CD4-positive, alpha-beta memory T cell (primary cell): ENCODE results near the gene DTX3L. TPM values are rescaled to one million over a fixed set of nuclear protein-coding genes. Genes with fewer than 3 reads are reported as not detected.
A peak's percentile ranks its signal among the peaks of the same experiment; 100 is the strongest.

Experiments
- CTCF ChIA-PET: fragments of 350-600 bp; sonication (Branson Sonifier 250); formaldehyde crosslinking; loops from one replicate; lab custom pipeline; 2021; ENCODE audit warnings: inconsistent platforms; ENCODE audit not compliant: partially characterized antibody; lab: Charles Lee
- POLR2A ChIA-PET: fragments of 350-600 bp; sonication (Branson Sonifier 250); formaldehyde crosslinking; loops from one replicate; lab custom pipeline; 2021; ENCODE audit not compliant: partially characterized antibody; lab: Charles Lee
- DNase-seq, 5 donors: peaks; one replicate each; pipeline versions ENCODE4 v3.0.0 to v3.0.0-alpha.2; 2020 to 2022; ENCODE audit warnings: mixed read lengths in 1 of 5
- H3K27ac ChIP-seq: one replicate; pipeline ENCODE4 v1.7.0; 2013; ENCODE audit warnings: low read depth, low read length
- H3K27me3 ChIP-seq: 2 replicates; pipeline ENCODE4 v1.7.0; 2013; ENCODE audit warnings: mild to moderate bottlenecking, low read length, moderate library complexity; ENCODE audit not compliant: insufficient read depth
- H3K36me3 ChIP-seq: 2 replicates; pipeline ENCODE4 v1.7.0; 2013; ENCODE audit warnings: mild to moderate bottlenecking, low read length, moderate library complexity; ENCODE audit not compliant: insufficient read depth
- H3K4me1 ChIP-seq: 2 replicates; pipeline ENCODE4 v1.7.0; 2013; ENCODE audit warnings: mild to moderate bottlenecking, low read length, moderate library complexity; ENCODE audit not compliant: insufficient read depth
- H3K4me3 ChIP-seq, 2 donors: one replicate each; pipeline ENCODE4 v1.7.0; 2013; ENCODE audit warnings: low read length in 2 of 2, mild to moderate bottlenecking in 1 of 2
- H3K9me3 ChIP-seq, 2 donors: one replicate each; pipeline ENCODE4 v1.7.0; 2013; ENCODE audit warnings: low read length in 2 of 2, control low read depth in 1 of 2; ENCODE audit not compliant: control insufficient read depth in 1 of 2
- H3K27ac Mint-ChIP-seq, 7 donors: one replicate each; pipeline ENCODE4 v1.8.0; 2020 to 2021; ENCODE audit warnings: mixed read lengths in 7 of 7, mild to moderate bottlenecking in 6 of 7, inconsistent platforms in 3 of 7, moderate library complexity in 3 of 7
- H3K27me3 Mint-ChIP-seq, 2 donors: one replicate each; pipeline ENCODE4 v1.8.0; 2020 to 2021; ENCODE audit warnings: mixed read lengths in 2 of 2
- H3K36me3 Mint-ChIP-seq, 2 donors: one replicate each; pipeline ENCODE4 v1.8.0; 2020 to 2021; ENCODE audit warnings: mixed read lengths in 2 of 2, inconsistent platforms in 1 of 2, mild to moderate bottlenecking in 1 of 2
- H3K4me1 Mint-ChIP-seq, 4 donors: one replicate each; pipeline ENCODE4 v1.8.0; 2020 to 2021; ENCODE audit warnings: mixed read lengths in 4 of 4, mild to moderate bottlenecking in 1 of 4
- H3K4me3 Mint-ChIP-seq, 8 donors: one replicate each; pipeline ENCODE4 v1.8.0; 2020 to 2021; ENCODE audit warnings: mixed read lengths in 8 of 8, mild to moderate bottlenecking in 7 of 8, moderate library complexity in 6 of 8, inconsistent platforms in 3 of 8
- H3K9me3 Mint-ChIP-seq, 8 donors: one replicate each; pipeline ENCODE4 v1.8.0; 2020 to 2021; ENCODE audit warnings: mixed read lengths in 8 of 8, mild to moderate bottlenecking in 5 of 8, inconsistent platforms in 3 of 8, moderate library complexity in 1 of 8
- intact Hi-C: fragments of 100-400 bp; cut with micrococcal nuclease; formaldehyde crosslinking; loops from one replicate; pipeline ENCODE4 v1.15.1; 2023
- polyA plus RNA-seq, 2 donors: library from polyadenylated mRNA; unstranded; fragments of 300-500 nt; fragmentation: Illumina TruSeq; gene quantifications; one replicate each; pipeline ENCODE4 v1.2.3, GENCODE V29; 2021
- total RNA-seq, 2 experiments: library from RNA; stranded (reverse); gene quantifications; one replicate each; pipeline ENCODE4 v1.2.3, GENCODE V29; 2021

Gene DTX3L
- total and polyA plus RNA-seq, 4 experiments from 2014 or later, result 14.8 to 51.0 (median 41.8) TPM

DNA sequence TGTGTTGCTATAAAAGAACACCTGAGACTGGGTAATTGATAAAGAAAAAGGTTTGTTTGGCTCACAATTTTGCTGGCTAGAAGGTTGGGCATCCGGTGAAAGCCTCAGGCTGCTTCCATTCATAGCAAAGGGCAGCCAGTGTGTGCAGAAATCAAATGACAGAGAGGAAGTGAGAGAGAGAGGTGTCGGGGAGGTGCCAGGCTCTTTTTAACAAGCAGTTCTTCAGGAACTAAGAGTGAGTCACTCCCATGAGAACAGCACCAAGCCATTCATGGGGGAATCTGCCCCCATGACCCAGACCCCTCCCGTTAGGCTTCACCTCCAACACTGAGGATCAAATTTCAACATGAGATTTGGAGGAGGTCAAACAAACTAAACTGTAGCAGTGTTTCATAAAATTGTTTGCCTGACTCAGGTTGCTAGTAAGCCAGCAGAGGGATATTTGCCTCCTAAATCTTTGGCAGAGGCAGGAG is 8.8 kb downstream of the DTX3L start:
- Histone ChIP-seq H3K4me3 (no peak overlapping the region), H3K27ac (no peak overlapping the region), H3K36me3 (peaks cover 22% of the 10 kb centered on the region), H3K27me3 (no peaks in the 10 kb centered on the region), H3K9me3 (no peaks in the 10 kb centered on the region), H3K4me1 (peaks cover 56% of the 10 kb centered on the region)
- ChIA-PET POLR2A (interaction anchor here (0.7 to 7.2 kb wide), 2 partner anchors 7 to 9 kb away, joined by 3 to 104 read pairs; partner anchors contain the start of genes DTX3L and PARP9), CTCF (interaction anchor here (1.0 to 3.6 kb wide), 2 partner anchors 13 to 106 kb away, joined by 3 to 25 read pairs; partner anchors contain the start of gene PARP14)
- intact Hi-C loops, result no loop called here
- Mint-ChIP-seq H3K4me3 (peak overlapping the region in 1 of 8 donors; percentile 52), H3K27me3 (no peaks in the 10 kb centered on the region), H3K9me3 (no peaks in the 10 kb centered on the region), H3K36me3 (peaks cover 43 to 67% of the 10 kb centered on the region in 2 donors), H3K27ac (peak overlapping the region; percentile 1 to 91 (median 76)), H3K4me1 (peaks cover 50 to 81% (median 60%) of the 10 kb centered on the region in 4 donors)
- peak in 2 of 5 donors; percentile 19 to 51 for DNase-seq

GRCh38 chr3:122576174-122576940 is 12.2 kb downstream of the DTX3L start:
- Mint-ChIP-seq H3K27me3 (no peaks in the 10 kb centered on the region), H3K9me3 (peaks cover 0 to 4% (median 2%) of the 10 kb centered on the region in 8 donors), H3K27ac (peak overlapping the region; percentile 36 to 99 (median 89)), H3K4me3 (peak overlapping the region; percentile 99 to 100 (median 100)), H3K36me3 (peaks cover 20 to 46% of the 10 kb centered on the region in 2 donors), H3K4me1 (peaks cover 37 to 85% (median 51%) of the 10 kb centered on the region in 4 donors)
- ChIA-PET CTCF (interaction anchor here (1.5 to 6.2 kb wide), 4 partner anchors 11 to 102 kb away, joined by 3 to 27 read pairs (median 14); partner anchors contain the start of genes DTX3L, PARP14 and PARP9), POLR2A (interaction anchor here (0.6 to 7.2 kb wide), 4 partner anchors 10 to 731 kb away, joined by 3 to 104 read pairs (median 4); partner anchors contain the start of genes DTX3L, HSPBAP1 and PARP9)
- Histone ChIP-seq H3K4me3 (no peak overlapping the region), H3K27ac (peak overlapping the region; percentile 16), H3K27me3 (no peaks in the 10 kb centered on the region), H3K36me3 (no peaks in the 10 kb centered on the region), H3K4me1 (peaks cover 50% of the 10 kb centered on the region), H3K9me3 (no peaks in the 10 kb centered on the region)
- intact Hi-C loops, result loop anchor here (5.0 kb wide), 1 partner anchor 36 kb away; no protein-coding TSS in a partner anchor
- no peak for DNase-seq

- Mint-ChIP-seq H3K27me3 (no peaks in the 10 kb centered on the region), H3K27ac (peak within 1 kb of the TSS; percentile 89 to 99 (median 98)), H3K4me1 (peaks cover 37 to 89% (median 49%) of the 10 kb centered on the region in 4 donors), H3K4me3 (peak within 1 kb of the TSS; percentile 99 to 100 (median 100)), H3K36me3 (peaks cover 25 to 44% of the 10 kb centered on the region in 2 donors), H3K9me3 (peaks cover 0 to 15% (median 13%) of the 10 kb centered on the region in 8 donors)
- Histone ChIP-seq H3K27me3 (no peaks in the 10 kb centered on the region), H3K4me1 (peaks cover 50% of the 10 kb centered on the region), H3K9me3 (peaks cover 0 to 5% of the 10 kb centered on the region in 2 donors), H3K27ac (peak within 1 kb of the TSS; percentile 57), H3K36me3 (no peaks in the 10 kb centered on the region), H3K4me3 (peak within 1 kb of the TSS; percentile 18 to 66)
- ChIA-PET POLR2A (interaction anchor here (0.5 to 7.2 kb wide), 9 partner anchors 12 to 216 kb away, joined by 3 to 104 read pairs (median 4); partner anchors contain the start of genes DTX3L, FAM162A, HSPBAP1 and PARP14), CTCF (interaction anchor here (1.0 to 6.2 kb wide), 7 partner anchors 10 to 184 kb away, joined by 3 to 27 read pairs (median 11); partner anchors contain the start of genes DTX3L and PARP9)
- DNase-seq, result peak; percentile 40 to 49 (median 47)
- intact Hi-C loops, result loop anchor here (1.0 to 5.0 kb wide), 3 partner anchors 13 to 102 kb away; partner anchors contain the start of genes DTX3L and PARP9
These were observed 13.4 kb downstream of the DTX3L start, which contains the start of gene PARP15 for GRCh38 chr3:122577409-122578031. TSS of gene PARP15 (plus strand) at chr3:122577650. CDS start at chr3:122577668, 18 bp downstream.

- H3K36me3 Mint-ChIP-seq, result peaks cover 30 to 42% of the 10 kb centered on the region in 2 donors
- Histone ChIP-seq H3K36me3 (no peaks in the 10 kb centered on the region), H3K27ac (peak overlapping the region; percentile 57), H3K4me1 (peaks cover 44% of the 10 kb centered on the region), H3K27me3 (no peaks in the 10 kb centered on the region), H3K4me3 (peak overlapping the region; percentile 18 to 66), H3K9me3 (peaks cover 0 to 5% of the 10 kb centered on the region in 2 donors)
- H3K4me1 Mint-ChIP-seq, result peaks cover 31 to 82% (median 44%) of the 10 kb centered on the region in 4 donors
- peak overlapping the region; percentile 99 to 100 (median 100) for H3K4me3 Mint-ChIP-seq
- no peaks in the 10 kb centered on the region for H3K27me3 Mint-ChIP-seq
- ChIA-PET CTCF (interaction anchor here (1.0 to 6.2 kb wide), 8 partner anchors 9 to 185 kb away, joined by 3 to 27 read pairs (median 7); partner anchors contain the start of genes DTX3L and PARP9), POLR2A (interaction anchor here (0.5 to 7.2 kb wide), 11 partner anchors 12 to 194 kb away, joined by 3 to 104 read pairs (median 4); partner anchors contain the start of genes DTX3L, FAM162A, PARP14 and PARP9)
- H3K9me3 Mint-ChIP-seq, result peaks cover 0 to 21% (median 17%) of the 10 kb centered on the region in 8 donors
- H3K27ac Mint-ChIP-seq, result peak overlapping the region; percentile 53 to 99 (median 98)
- intact Hi-C loops, result loop anchor here (5.0 kb wide), 1 partner anchor 34 kb away; no protein-coding TSS in a partner anchor
- DNase-seq, result no peak
These were observed 14.1 kb downstream of the DTX3L start for GRCh38 chr3:122578069-122578740.

- no peak for DNase-seq
- Mint-ChIP-seq H3K27ac (peak overlapping the region in 1 of 7 donors; percentile 89), H3K9me3 (peaks cover 0 to 32% (median 25%) of the 10 kb centered on the region in 8 donors), H3K4me3 (peak overlapping the region in 1 of 8 donors; percentile 36), H3K4me1 (peaks cover 27 to 68% (median 42%) of the 10 kb centered on the region in 4 donors), H3K27me3 (no peaks in the 10 kb centered on the region), H3K36me3 (peaks cover 43 to 46% of the 10 kb centered on the region in 2 donors)
- H3K36me3 ChIP-seq, result no peaks in the 10 kb centered on the region
- peaks cover 0 to 5% of the 10 kb centered on the region in 2 donors for H3K9me3 ChIP-seq
- ChIA-PET CTCF (interaction anchor here (3.2 kb wide), 1 partner anchor 22 kb away, joined by 12 read pairs; no protein-coding TSS in a partner anchor), POLR2A (interaction anchor here (7.2 kb wide), 1 partner anchor 15 kb away, joined by 104 read pairs; the partner anchor contains the start of genes DTX3L and PARP9)
- H3K27ac ChIP-seq, result no peak overlapping the region
- intact Hi-C loops, result no loop called here
- peaks cover 34% of the 10 kb centered on the region for H3K4me1 ChIP-seq
- no peak overlapping the region for H3K4me3 ChIP-seq
- H3K27me3 ChIP-seq, result no peaks in the 10 kb centered on the region
These were observed 16.3 kb downstream of the DTX3L start for GRCh38 chr3:122580470-122580869.

- intact Hi-C loops, result no loop called here
- H3K27me3 Mint-ChIP-seq, result no peaks in the 10 kb centered on the region
- CTCF ChIA-PET, result interaction anchor here (1.0 to 1.4 kb wide), 2 partner anchors 10 to 97 kb away, joined by 3 to 7 read pairs; no protein-coding TSS in a partner anchor
- H3K27me3 ChIP-seq, result no peaks in the 10 kb centered on the region
- peaks cover 0 to 5% of the 10 kb centered on the region in 2 donors for H3K9me3 ChIP-seq
- no peaks in the 10 kb centered on the region for H3K36me3 ChIP-seq
- DNase-seq, result no peak
- peaks cover 46% of the 10 kb centered on the region in 2 donors for H3K36me3 Mint-ChIP-seq
- H3K27ac Mint-ChIP-seq, result peak overlapping the region in 1 of 7 donors; percentile 59
- H3K4me1 ChIP-seq, result peaks cover 26% of the 10 kb centered on the region
- peaks cover 0 to 32% (median 25%) of the 10 kb centered on the region in 8 donors for H3K9me3 Mint-ChIP-seq
- no peak overlapping the region for H3K27ac ChIP-seq
- peak overlapping the region in 2 of 8 donors; percentile 3 to 11 for H3K4me3 Mint-ChIP-seq
- POLR2A ChIA-PET, result interaction anchor here (0.7 to 0.8 kb wide), 3 partner anchors 8 to 198 kb away, joined by 3 read pairs; partner anchors contain the start of gene FAM162A
- peaks cover 24 to 62% (median 36%) of the 10 kb centered on the region in 4 donors for H3K4me1 Mint-ChIP-seq
- no peak overlapping the region for H3K4me3 ChIP-seq
These were observed 17.5 kb downstream of the DTX3L start for GRCh38 chr3:122581622-122582021.
